Lower leg skin (tissue), 3 donors: ENCODE data around the gene DAPK2.

Experiments
- CTCF ChIP-seq, 3 donors: fragments of 450-650 bp; IDR thresholded peaks; one replicate each; pipeline ENCODE4 v1.5.1; 2016; ENCODE audit warnings: antibody characterized with exemption in 3 of 3, mild to moderate bottlenecking in 3 of 3, moderate library complexity in 2 of 3
- POLR2A ChIP-seq, 2 donors: fragments of 450-650 bp; IDR thresholded peaks; one replicate each; pipeline ENCODE4 v1.6.1; 2016 to 2017; ENCODE audit warnings: antibody characterized with exemption in 2 of 2, mild to moderate bottlenecking in 1 of 2, moderate library complexity in 1 of 2

- no peak for TF ChIP-seq CTCF (IDR thresholded peaks at IDR 0.05)
- TF ChIP-seq POLR2A (IDR thresholded peaks at IDR 0.05), result no peak
Observed at GRCh38 chr15:64045774-64046420, 388 bp downstream of the DAPK2 start.
